Measurements from ENCODE around the gene LAMA1.

DNA sequence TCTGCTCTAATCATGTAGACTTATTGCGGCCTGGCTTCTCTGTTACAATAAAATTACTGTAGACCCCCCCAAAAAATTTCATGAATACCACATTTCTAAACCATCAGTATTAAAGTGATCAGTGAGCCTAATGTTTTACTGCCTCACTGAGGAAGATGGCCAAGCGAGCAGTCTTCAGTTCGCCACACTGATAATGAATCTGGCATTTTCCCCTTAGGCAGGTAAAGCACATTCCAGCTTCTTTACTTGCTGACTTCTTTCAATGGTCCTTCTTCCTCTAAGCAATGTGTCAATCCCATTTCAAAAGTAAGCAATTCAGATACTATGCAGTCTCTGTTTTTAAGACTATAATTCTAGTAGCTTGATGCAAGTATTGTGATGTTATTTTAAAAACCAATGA lies 137.6 kb downstream of the LAMA1 start:
- TF ChIP-seq, protein P1, sequence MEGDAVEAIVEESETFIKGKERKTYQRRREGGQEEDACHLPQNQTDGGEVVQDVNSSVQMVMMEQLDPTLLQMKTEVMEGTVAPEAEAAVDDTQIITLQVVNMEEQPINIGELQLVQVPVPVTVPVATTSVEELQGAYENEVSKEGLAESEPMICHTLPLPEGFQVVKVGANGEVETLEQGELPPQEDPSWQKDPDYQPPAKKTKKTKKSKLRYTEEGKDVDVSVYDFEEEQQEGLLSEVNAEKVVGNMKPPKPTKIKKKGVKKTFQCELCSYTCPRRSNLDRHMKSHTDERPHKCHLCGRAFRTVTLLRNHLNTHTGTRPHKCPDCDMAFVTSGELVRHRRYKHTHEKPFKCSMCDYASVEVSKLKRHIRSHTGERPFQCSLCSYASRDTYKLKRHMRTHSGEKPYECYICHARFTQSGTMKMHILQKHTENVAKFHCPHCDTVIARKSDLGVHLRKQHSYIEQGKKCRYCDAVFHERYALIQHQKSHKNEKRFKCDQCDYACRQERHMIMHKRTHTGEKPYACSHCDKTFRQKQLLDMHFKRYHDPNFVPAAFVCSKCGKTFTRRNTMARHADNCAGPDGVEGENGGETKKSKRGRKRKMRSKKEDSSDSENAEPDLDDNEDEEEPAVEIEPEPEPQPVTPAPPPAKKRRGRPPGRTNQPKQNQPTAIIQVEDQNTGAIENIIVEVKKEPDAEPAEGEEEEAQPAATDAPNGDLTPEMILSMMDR (IDR thresholded peaks at IDR 0.05; ENCODE audit: borderline replicate concordance, extremely low read depth, low read length, poor library complexity, severe bottlenecking): no peak
- no peak for TF ChIP-seq EZH2 (IDR thresholded peaks at IDR 0.05; ENCODE audit: borderline replicate concordance, low read depth, low read length, severe bottlenecking)
